PC-3 (cell line): ENCODE data around the gene SLC4A4.

Experiments used
- EZH2 ChIP-seq: fragments of 300-600 bp; sonication (generic); IDR thresholded peaks from one replicate; pipeline ENCODE4 v1.6.1; 2017; ENCODE audit warnings: antibody characterized with exemption, mild to moderate bottlenecking, low read length; ENCODE audit not compliant: unreplicated experiment
- EZH2phosphoT487 ChIP-seq: fragments of 300-600 bp; sonication (generic); IDR thresholded peaks from 2 replicates; pipeline ENCODE4 v1.6.1; 2018; ENCODE audit warnings: mild to moderate bottlenecking, antibody characterized with exemption, low read length, borderline replicate concordance
- TF ChIP-seq, protein P1 (sequence below): fragments of 300-600 bp; sonication (generic); conservative IDR thresholded peaks from 2 replicates; pipeline ENCODE4 v1.5.1; 2017; ENCODE audit warnings: antibody characterized with exemption, low read depth, mild to moderate bottlenecking, low read length

- TF ChIP-seq, protein P1, sequence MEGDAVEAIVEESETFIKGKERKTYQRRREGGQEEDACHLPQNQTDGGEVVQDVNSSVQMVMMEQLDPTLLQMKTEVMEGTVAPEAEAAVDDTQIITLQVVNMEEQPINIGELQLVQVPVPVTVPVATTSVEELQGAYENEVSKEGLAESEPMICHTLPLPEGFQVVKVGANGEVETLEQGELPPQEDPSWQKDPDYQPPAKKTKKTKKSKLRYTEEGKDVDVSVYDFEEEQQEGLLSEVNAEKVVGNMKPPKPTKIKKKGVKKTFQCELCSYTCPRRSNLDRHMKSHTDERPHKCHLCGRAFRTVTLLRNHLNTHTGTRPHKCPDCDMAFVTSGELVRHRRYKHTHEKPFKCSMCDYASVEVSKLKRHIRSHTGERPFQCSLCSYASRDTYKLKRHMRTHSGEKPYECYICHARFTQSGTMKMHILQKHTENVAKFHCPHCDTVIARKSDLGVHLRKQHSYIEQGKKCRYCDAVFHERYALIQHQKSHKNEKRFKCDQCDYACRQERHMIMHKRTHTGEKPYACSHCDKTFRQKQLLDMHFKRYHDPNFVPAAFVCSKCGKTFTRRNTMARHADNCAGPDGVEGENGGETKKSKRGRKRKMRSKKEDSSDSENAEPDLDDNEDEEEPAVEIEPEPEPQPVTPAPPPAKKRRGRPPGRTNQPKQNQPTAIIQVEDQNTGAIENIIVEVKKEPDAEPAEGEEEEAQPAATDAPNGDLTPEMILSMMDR = no peak
- TF ChIP-seq EZH2phosphoT487 = no peak
- TF ChIP-seq EZH2 = no peak
Observed at GRCh38 chr4:71524756-71525155, 185.9 kb downstream of the SLC4A4 start.
